ENCODE results near the gene ZNF219.

Gene ZNF219

DNA sequence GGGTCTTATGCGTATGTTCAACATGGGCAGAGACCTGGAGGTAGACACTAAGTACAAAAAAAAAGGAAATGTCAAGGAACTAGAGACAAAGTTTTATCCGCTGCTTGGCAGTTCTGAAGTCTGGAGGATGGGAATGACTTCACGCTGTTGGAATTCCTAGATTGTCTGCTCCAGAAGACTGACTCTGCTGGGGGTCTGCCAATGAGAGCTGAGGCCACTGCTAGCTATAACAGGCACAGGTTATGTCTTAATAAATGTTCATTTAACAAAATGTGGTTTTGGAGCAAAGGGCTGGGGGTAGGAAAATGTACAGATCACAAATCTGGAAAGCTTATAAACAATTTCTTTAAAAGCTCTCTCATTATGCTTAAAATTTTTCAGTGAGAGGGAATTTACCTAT lies 35.0 kb downstream of the ZNF219 start:
- DNase-seq, result no peak

- DNase-seq, result no peak
These were observed 37.1 kb downstream of the ZNF219 start for GRCh38 chr14:21061347-21061668.

GRCh38 chr14:21060614-21061346 lies 37.7 kb downstream of the ZNF219 start:
- DNase-seq, result no peak

DNA sequence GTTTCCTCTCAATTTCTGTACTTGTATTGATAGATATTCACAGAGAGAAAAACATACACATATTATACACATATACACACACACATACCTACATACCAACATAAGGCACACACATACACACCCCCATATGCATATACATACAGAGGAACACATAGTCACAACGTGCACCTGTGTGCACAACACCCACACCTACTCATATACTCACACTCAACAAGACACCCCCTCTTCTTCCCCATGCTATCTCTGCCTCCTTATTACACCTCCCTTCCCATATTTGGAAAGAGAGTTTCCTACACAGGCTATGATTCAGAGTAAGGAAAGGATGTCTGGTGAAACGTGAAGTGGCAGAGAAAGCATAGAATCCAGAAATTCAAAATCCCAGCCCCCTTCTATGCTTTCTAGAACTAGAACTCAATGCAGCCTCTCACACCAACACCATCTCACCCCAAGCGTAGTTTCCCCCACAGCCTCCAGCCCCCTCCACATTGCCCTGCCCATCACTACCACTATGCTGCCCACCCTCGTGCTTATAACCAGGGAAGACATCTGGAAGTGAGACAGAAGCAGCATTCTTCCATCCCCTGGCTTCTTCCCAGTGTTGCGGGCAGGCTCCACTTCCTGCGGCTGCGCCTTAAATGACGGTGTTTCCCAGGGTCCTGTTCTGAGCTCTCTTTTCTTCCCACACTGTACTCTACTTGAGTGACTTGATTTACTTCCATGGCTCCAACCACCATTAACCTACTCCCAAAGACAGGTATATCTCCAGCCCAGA lies 38.4 kb downstream of the ZNF219 start:
- no peak for DNase-seq

DNA sequence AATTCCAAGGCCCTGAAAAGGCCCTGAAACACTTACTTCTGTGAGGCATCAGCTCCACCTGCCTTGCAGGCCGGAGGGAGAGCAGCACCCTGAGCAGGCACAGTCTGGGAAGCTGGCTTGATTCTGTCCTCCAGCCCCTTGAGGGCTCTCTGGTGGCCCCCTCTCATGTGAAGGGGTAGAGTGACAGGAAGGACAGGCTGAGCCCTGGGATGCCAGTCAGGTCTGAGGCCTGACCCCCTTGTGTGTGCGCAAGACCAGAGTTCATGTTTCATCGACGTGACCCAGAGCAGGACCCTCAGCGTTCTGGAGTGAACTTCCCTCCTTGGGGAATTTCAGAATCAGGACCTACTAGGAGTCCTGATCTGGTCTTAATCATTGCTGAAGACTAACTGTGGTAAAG lies 39.6 kb downstream of the ZNF219 start:
- no peak for DNase-seq

DNA sequence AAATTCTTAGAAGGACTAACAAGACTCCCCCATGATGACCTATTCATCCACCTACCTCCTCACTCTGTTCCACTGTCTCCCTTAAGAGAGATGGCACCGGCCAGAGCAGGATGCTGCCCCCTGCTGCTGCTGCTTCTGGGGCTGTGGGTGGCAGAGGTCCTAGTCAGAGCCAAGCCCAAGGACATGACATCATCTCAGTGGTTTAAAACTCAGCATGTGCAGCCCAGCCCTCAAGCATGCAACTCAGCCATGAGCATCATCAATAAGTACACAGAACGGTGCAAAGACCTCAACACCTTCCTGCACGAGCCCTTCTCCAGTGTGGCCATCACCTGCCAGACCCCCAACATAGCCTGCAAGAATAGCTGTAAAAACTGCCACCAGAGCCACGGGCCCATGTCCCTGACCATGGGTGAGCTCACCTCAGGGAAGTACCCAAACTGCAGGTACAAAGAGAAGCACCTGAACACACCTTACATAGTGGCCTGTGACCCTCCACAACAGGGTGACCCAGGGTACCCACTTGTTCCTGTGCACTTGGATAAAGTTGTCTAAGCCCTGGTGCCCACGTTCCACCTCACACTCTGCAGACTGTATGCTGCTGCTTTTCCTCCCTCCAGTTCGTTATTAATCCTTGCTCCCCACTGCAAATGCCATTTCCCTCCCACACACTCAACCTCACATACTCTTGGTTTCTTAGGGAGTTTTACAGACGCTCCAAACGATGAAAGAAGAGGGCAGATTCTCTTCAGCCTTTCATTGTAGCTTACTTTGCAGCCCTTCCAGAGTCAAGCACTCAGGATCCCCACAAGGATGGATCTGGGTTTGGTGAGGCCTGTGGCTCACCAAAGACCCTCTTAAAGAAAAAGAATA lies 40.4 kb downstream of the ZNF219 start, which contains the start of gene RNASE8:
Gene RNASE8 (plus strand): TSS at position 20 of the 873 bp plus-strand sequence. CDS start 71 bp downstream, at position 91.
- DNase-seq, result no peak

DNA sequence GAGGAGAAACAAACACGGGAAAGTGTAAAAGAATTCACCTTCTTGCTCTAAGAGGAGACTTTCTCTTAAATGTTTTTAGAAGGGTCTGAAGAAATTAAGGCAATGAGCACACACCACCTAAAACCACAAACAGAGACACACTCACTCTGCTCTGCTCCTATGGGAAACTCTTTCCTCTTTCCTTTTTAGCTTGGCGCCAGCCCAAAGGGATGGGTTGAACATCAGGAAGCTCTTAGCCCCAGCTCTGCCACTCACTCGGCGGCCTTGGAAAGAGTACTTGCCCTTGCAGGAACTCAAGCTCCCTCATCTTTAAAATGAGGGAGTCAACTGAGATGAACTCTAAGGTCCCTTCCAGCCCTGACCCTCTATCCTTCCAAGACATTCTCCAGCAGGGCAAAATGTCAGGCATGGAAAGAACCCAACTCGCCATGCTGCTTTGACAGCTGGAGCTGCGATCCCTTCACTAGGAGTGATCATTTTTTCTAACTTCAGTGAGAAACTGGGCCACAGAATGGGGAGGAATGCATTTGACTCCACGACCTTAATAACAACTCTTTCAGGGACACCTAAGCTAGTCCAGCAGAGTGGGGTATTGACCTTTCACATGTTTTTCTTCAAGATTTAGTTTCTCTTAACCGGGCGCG lies 41.8 kb downstream of the ZNF219 start:
- DNase-seq, result no peak

- no peak for DNase-seq
These were observed 42.9 kb downstream of the ZNF219 start for GRCh38 chr14:21055432-21056117.

- no peak for DNase-seq
These were observed 43.7 kb downstream of the ZNF219 start for GRCh38 chr14:21054768-21055145.

DNA sequence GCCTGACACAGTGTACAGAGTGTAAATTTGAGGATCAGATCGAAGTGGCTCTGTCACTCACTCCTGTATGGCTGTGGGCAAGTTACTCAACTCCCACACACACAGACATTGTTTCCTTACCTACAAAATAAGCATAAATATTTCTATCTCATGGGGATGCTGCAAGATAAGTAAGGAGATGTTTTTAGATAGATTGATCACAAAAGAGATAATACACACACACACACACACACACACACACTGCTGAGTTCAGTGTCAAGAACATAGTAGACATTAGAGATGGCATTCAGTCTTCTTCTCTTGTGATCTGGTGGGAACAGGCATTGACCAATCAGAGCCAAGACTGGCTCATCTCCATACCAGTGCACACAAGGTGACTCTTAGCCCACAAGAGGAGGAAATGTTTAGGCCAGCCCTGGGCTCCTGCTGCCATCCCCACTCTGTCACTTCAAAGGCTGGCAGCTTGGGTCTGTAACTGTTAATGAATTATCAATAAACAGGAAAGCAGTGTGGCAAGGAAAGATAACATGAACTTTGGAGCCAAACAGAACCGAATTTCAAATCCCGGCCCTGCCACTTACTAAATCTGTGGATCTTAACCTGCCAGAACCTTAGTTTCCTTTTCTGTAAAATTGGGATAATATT lies 44.2 kb downstream of the ZNF219 start:
- no peak for DNase-seq

DNA sequence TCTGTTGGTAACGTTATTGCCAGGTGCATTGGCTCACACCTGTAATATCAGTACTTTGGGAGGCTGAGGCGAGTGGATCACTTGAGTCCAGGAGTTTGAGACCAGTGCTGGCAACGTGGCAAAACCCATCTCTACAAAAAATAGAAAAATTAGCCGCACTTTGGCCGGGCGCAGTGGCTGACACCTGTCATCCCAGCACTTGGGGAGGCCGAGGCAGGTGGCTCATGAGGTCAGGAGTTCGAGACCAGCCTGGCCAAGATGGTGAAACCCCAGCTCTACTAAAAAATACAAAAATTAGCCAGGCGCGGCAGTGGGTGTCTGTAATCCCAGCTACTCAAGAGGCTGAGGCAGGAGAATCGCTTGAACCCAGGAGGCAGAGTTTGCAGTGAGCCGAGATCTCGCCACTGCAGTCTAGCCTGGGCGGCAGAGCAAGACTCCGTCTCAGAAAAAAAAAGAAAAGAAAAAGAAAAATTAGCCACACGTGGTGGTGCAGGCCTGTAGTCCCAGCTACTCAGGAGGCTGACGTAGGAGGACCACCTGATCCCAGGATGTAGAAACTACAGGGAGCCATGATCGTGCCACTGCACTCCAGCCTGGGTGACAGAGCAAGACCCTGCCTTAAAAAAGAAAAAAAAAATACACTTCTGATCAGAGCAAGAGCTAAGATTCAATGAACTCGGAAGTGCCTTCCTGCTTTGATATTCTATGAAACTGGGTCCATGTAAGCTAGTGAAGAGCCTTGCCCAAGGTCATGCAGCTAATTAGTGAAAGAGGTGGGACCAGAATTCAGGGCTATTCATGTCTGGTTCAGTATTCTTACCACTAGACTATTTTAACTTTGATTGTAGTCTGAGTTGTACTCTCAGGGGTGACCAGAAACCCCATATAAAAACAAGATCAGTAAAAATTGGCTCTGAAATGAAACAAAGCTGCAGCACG lies 45.0 kb downstream of the ZNF219 start:
- no peak for DNase-seq

GRCh38 chr14:21050597-21050996 lies 47.9 kb downstream of the ZNF219 start:
- DNase-seq, result no peak

DNA sequence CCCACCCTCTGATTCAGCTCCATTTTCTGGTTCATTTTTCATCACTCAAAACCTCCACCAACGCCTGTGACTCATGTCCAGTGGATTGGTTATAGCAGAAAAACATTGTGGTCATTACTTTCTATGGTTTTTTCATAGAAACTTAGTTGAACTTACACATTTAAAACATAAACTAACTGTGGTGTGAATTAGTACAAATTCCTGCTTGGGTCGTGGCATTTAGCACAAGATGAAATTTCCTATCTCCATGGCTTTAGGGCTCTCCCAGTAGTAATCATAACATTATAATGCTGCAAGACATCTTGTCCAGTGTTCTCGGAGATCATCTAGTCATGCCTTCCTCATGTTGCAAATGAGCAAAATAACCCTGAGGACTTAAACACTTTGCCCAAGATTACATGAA lies 49.2 kb downstream of the ZNF219 start:
- DNase-seq, result no peak

DNA sequence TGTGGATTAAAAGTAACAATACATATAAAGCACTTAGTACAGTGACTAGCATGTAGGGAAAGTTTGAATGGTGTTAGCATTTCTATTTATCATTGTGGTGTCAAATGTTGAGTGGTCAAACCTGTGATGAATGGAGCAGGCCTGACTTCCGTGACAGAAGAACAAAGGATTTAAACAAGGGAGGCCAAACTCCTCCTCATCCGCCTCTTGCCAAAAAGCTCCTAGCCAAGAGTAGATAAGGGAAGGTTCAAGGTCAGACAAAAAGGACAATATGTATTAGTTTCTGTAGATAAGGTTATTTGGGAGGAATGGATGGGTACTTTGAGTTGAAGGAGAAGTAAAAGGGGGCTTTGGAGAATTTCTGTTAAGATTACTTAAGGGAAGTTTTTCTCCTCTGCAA lies 49.8 kb downstream of the ZNF219 start:
- DNase-seq, result no peak

DNA sequence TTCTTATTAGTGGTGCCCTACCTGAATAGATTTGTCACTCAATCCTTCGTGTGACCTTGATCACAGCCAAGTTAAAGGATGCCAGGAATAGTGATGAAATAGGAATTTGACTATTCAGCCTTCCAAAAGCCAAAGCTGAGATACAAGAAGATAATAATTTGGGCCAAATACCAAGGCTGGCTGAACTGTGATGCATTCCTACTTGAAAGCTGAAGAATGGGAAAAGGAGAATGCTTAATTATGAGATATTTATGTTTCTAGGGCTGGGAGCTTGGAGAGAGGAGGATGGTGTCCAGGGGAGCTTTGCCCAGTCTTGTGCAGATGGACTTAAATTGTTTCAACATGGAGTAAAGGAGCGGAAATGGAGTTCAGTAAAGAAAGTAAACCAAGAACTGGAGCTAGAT lies 51.1 kb downstream of the ZNF219 start:
- DNase-seq, result no peak

DNA sequence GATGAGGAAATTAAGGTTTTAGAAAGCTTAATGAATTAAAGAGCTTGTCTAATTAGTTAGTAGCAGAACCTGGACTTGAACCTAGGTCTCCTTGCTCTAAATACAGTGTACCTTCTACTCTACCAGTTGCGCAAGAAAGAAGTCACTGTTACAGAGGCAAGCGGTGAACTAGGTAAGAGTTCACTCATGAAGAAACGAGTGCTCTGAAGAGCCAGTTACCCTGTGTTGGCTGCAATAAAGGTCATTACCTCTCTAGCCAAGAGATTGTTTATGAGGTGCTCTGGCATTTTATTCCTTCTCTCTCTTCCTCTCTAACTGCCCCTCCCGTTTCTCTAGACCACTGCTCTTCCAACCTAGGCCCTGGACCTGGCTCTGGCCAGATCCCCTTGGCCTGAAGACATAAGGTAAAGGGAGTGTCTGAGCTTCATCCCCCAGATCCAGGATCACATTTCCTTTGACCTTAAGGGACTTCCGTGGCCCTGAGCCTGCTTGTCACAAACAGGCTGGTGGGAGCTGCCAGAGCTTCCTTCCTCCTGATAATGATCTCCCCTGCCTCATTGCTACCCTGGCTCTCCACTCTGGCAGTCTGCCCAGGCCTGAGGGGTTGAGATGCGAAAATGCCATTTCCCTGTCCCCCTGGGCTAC lies 54.4 kb downstream of the ZNF219 start:
- no peak for DNase-seq

DNA sequence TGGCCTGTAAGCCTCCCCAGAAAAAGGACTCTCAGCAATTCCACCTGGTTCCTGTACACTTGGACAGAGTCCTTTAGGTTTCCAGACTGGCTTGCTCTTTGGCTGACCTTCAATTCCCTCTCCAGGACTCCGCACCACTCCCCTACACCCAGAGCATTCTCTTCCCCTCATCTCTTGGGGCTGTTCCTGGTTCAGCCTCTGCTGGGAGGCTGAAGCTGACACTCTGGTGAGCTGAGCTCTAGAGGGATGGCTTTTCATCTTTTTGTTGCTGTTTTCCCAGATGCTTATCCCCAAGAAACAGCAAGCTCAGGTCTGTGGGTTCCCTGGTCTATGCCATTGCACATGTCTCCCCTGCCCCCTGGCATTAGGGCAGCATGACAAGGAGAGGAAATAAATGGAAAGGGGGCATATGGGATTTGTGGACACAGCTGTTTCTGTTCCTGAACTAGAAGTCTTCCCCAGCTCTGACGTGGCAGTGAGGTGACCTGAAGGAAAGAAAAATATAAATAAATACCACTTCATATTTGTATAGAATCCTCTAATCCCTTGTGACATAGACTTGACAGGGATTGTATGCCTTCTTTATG lies 55.0 kb downstream of the ZNF219 start:
- no peak for DNase-seq

DNA sequence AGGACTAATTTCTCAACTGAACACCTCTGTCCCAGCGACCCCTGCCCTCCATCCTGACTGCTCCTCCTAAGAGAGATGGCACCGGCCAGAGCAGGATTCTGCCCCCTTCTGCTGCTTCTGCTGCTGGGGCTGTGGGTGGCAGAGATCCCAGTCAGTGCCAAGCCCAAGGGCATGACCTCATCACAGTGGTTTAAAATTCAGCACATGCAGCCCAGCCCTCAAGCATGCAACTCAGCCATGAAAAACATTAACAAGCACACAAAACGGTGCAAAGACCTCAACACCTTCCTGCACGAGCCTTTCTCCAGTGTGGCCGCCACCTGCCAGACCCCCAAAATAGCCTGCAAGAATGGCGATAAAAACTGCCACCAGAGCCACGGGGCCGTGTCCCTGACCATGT lies 55.5 kb downstream of the ZNF219 start:
- no peak for DNase-seq

DNA sequence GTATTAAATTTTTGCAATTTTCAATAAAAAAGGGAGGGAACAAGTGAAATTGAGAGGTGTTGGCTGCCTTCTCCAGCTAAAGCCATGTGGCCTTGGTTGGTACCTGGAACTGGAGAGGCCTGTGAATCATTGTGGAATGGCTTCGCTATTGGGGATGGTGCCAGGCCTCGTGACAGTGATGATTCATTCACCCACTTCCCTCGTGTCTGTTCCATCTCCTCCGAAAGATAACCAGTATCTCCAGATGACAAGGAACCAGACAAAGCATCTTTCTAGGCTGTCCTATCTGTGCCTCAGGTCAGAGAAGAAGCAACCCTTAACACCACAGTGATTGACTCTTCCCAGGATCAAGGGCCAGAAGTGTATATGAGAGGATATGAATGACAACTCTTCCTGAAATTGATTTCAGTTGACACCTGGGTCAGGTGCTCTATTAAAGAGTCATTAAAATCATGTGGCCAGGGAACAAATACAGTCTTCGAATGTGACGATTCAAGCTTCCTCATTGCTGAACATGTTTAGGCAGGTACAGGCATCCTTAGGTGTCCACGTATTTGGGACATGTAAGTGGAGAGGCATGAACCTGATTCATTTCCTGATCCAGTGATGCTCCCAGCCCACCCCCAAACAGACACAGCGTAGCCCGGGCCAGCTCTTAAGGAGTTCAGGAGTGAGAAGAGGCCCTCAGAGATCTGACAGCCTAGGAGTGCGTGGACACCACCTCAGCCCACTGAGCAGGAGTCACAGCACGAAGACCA lies 56.6 kb downstream of the ZNF219 start, which contains the start of gene RNASE7:
Gene RNASE7 (plus strand): TSS at position 687 of the 758 bp plus-strand sequence. CDS start 631 bp downstream, outside the sequence.
- DNase-seq, result no peak

Measured in activated naive CD4-positive, alpha-beta T cell treated with anti-CD3 and anti-CD28 coated beads, Interleukin-2, amount 50 U/mL, for 16 hours (primary cell).